GM21529 (cell line): Measurements from ENCODE around the gene ANKRD23.

Source experiments
- ATAC-seq: cut with Tn5 transposase; IDR thresholded peaks from one replicate; pipeline ENCODE4 v1.9.1; 2021; ENCODE audit not compliant: unreplicated experiment

The ANKRD23 gene

GRCh38 chr2:96877631-96878092 is 33.8 kb upstream of the ANKRD23 start:
- no peak for ATAC-seq

DNA sequence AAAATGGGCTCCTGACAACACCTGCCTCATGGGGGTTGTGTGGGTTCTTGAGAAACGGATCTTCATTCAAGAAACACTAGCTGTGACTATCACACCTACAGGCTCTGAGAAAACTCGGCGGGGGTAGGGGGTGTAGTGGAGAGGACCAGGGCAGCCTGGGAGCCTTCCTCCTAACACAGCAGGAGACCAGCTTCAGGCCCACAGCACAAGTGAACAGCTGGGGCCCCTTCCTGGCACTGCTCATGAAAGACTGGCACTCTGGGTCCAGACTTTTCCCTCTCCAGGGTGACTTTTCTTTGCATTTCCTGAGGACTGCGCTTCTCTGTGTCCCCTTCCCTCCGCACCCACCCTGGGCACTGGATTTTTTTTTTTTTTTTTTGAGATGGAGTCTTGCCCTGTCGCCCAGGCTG is 33.2 kb upstream of the ANKRD23 start:
- ATAC-seq = no peak

DNA sequence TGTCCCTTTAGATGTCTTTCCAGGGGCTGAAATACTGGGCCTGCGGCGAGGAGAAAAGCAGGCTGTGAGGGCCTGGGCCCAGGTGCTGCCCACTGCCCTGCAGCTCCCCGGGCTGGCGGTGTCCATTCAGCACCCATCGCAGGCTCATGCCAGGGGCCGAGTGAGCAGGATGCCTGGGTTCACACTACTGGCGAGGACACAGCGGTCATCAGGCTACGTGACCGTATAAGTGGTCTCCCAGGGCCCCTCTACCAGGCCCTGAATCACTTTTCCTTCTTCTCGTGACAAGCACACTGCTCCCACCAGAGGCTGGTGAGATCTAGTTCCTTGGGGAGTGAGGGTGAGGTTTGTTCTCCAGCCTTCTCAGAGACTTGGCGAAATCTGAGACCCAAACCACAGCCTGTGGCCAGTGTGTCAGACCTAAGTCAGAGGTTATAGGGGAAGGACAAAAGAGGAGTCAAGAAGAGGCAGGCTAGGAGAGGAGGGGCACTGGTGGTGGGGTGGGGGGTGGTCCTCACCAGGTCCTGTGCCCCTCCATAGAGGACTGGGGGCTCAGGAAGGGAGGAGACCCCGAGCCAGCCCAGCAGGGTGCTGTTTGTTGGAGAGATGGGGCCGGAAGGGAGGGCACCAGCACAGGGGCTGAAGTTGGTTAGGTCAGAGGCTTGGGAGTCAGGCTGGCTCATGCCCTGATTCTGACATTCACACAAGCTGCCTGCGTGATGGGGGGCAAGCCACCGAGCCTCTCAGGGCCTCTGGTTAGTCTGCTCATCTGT is 32.6 kb upstream of the ANKRD23 start:
- ATAC-seq = no peak

GRCh38 chr2:96875498-96876268 is 31.9 kb upstream of the ANKRD23 start:
- no peak for ATAC-seq

DNA sequence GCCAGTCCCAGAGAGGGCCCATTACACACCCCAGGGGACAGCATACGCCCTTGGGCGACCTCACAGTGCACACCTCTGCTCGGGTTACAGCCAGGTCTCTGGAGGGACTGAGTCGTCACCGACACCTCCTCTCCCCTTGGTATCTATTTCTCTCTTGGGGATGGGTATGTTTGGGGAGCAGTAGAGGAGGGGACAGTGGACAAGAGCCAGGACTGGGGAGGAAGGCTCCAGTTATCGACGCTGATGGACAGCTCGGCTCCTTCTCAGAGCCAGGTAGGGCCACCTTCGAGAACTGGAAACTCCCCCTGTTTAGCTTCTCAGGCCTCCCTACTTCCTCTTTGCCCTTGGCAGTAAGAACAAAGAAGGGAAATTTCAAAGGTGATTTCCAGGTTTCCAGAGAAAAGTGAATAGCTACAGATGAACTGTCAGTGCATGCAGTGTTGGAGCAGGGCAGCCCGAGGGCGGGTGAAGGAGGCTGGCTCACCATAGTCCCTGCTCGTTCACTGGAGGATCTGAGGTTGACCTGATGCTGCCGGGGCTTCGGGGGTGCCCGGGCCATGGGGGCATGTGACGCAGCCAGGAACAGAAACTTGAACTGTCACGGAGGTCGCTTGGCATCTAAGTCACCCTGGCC is 30.5 kb upstream of the ANKRD23 start:
- peak; percentile 39 for ATAC-seq

DNA sequence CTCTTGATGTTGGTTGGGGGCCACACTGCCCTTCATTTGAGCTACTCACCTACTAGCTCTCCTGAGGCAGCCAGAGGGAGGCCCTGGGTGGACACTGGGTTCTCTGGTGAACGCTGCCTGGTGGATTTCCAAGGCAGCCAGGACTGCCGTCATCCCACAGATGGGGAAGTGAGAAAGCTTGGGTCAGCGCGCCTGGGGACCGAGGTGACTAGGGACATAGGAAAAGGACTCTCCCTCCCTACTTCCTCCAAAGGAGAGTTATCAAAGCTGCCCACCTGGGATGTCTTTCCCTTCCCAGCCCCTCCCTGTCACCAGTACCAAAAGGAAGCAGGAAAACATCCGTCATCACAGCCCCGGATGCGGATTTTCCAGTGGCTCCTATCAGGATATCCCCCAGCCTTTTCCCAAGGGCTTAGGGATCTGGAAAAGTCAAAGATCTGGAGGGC is 29.9 kb upstream of the ANKRD23 start:
- ATAC-seq = no peak

DNA sequence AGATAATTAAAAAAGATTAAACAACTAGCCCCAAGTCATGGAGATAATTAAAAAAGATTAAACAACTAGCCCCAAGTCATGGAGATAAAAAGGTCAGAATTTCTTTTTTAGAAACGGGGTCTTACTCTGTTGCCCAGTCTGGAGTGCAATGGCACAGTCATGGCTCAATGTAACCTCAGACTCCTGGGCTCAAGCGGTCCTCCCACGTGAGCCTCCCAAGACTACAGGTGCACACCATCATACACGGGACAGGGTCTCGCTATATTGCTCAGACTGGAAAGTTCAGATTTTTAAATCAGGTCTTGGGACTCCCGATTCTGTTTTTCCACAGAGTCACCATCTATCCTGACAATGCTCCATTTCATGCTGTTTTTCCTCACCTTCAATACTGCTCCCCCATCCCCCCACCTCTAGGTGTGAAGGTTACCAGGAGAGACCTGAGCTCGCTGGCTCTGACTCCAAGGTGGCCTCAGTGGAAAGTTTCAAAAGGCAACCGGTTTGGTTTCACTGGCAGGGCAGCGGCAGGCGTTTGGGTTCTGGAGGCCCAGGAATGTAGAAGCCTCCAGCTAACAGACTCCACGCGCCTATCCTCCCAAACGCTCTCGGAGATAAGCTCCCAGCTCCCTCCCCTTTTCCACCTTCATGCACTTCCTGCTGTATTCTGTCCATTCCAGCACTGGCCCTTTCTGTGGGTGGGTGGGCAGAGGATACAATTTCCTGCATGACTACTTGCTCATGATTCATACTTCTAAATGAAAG is 28.9 kb upstream of the ANKRD23 start:
- no peak for ATAC-seq

- ATAC-seq = no peak
Measured at GRCh38 chr2:96870626-96871255, 26.9 kb upstream of the ANKRD23 start.

GRCh38 chr2:96869822-96870625 is 26.2 kb upstream of the ANKRD23 start, which contains the start of gene SEMA4C:
Gene SEMA4C (minus strand): TSS chr2:96870080. CDS start chr2:96867886, 2,194 bp downstream.
- ATAC-seq = no peak

DNA sequence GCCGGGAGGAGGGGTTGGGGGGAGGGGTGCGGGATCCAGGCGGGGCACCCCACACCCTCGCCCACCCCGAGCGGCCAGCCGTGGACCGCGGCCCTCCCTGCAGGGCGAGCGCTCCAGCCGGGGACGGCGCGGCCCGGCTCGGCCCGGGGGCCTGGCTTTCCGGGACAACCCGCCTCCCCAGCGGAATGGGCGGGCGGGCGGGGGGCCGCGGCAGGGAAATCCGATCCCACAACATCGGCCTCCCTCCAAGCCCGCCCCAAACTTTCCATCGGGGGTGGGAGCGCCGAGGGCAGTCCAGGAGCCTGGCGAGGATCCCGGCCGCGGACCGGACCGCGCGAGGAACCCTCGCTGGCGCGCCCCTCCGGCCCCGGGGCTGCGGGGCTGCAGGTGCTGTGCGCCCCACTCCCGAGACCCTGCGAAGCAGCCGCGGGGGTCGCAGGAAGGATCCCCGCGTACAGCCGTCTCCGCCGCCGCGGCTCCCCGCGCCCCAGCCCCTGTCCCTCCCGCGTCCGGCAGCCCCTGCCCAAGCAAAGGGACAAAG is 25.5 kb upstream of the ANKRD23 start:
- ATAC-seq = peak; percentile 25

DNA sequence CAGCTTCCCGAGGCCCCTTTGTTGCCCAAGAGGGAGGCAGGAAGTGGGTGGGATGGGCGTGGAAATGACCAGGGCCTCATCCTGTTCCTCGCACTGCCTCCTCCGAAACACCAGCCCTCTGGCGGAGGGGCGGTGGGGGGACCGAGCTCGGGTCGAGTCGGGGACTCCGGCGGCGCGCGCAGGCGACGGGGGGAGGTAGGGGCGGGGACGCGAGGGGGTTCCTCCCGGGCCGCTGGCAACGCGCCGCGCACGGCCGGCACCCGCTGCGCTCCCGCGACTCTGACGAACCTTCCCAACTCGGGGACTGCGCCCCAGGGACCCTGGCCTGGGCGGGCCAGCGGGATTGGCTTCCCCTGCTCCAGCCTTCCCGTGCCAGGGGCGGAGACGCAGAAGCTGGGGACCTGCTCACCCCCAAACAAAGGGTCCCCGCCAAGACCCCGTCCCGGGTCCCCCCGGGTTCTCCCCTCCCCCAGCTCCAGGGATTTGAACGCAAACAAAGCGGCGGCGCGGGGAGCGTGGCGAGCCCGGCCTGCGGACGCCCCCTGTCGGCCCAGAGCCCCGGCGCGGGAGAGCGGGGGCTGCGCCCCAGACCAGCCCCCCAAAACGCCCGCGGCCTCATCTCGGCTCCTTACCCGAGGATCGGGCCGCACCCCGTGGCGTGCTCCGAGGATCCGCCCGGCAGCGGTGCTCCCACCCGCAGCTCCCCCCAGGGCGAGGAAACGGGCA is 24.9 kb upstream of the ANKRD23 start:
- peak; percentile 46 for ATAC-seq

- ATAC-seq = peak; percentile 26
Measured at GRCh38 chr2:96867756-96868554, 24.1 kb upstream of the ANKRD23 start.

DNA sequence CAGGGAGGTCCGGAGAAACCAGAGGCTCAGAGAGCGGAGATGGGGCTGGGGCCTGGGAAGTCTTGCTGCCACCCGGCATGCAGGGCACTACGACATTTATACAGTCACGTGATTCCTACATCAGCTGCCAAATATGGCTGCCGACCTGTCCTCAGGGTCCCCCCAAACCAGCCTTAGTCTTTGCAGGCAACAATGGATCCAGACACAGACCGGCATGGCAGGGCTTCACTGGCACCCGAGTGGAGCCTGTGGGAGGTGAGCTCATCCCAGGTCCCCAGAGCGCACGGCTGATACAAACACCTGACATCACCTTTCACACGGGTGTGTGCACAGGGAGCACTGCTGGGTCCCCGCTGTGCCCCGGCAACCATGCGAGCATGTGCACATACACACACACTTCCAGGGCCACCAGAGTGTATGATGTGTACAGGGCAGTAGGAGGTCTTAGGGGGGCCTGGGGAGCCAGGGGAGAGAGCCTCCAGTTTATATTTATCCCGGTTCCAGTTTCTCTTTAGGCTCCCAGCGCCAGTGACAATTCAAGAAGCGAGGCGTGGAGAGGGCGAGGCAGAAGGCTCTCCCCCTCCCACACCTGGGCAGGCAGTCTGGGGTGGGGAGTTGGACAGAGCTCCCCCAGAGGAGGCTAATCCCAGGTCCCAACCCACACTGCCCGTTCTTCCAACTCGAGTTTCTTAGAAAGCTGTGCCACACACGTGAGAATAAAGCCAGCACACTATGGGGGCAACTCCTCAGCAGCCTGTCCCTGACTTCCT is 23.4 kb upstream of the ANKRD23 start:
- ATAC-seq = no peak

- no peak for ATAC-seq
Measured at GRCh38 chr2:96866586-96866985, 22.8 kb upstream of the ANKRD23 start.

GRCh38 chr2:96866149-96866548 is 22.3 kb upstream of the ANKRD23 start:
- no peak for ATAC-seq

GRCh38 chr2:96865654-96866053 is 21.8 kb upstream of the ANKRD23 start:
- ATAC-seq = no peak
